Endothelial cell (in vitro differentiated cells): ENCODE results near the gene DNASE1L3. TPM values are rescaled to one million over a fixed set of nuclear protein-coding genes. Genes with fewer than 3 reads are reported as not detected.
A peak's percentile ranks its signal among the peaks of the same experiment; 100 is the strongest.

Experiments used
- DNase-seq: peaks from one replicate; pipeline ENCODE4 v3.0.0; 2021; ENCODE audit warnings: low spot score
- H3K27ac Mint-ChIP-seq: one replicate; pipeline ENCODE4 v1.8.0; 2021; ENCODE audit warnings: mixed read lengths, inconsistent platforms; ENCODE audit not compliant: unreplicated experiment
- H3K27me3 Mint-ChIP-seq: one replicate; pipeline ENCODE4 v1.8.0; 2021; ENCODE audit warnings: mild to moderate bottlenecking, moderate library complexity, mixed read lengths, inconsistent platforms; ENCODE audit not compliant: unreplicated experiment
- H3K36me3 Mint-ChIP-seq: one replicate; pipeline ENCODE4 v1.8.0; 2021; ENCODE audit warnings: mild to moderate bottlenecking, low read depth, mixed read lengths, inconsistent platforms; ENCODE audit not compliant: unreplicated experiment
- H3K4me1 Mint-ChIP-seq: one replicate; pipeline ENCODE4 v1.8.0; 2021; ENCODE audit warnings: mild to moderate bottlenecking, mixed read lengths, inconsistent platforms; ENCODE audit not compliant: unreplicated experiment
- H3K4me3 Mint-ChIP-seq: one replicate; pipeline ENCODE4 v1.8.0; 2021; ENCODE audit warnings: mild to moderate bottlenecking, mixed read lengths, inconsistent platforms; ENCODE audit not compliant: unreplicated experiment
- H3K9me3 Mint-ChIP-seq: one replicate; pipeline ENCODE4 v1.8.0; 2021; ENCODE audit warnings: mixed read lengths, inconsistent platforms; ENCODE audit not compliant: unreplicated experiment
- total RNA-seq: library from RNA; stranded (reverse); fragmentation: NEBNext Ultra II Directional; extraction: Animal tissue kit (Norgen Biotek cat#: 25700); gene quantifications from one replicate; pipeline ENCODE4 v1.2.1, GENCODE V29; 2021; ENCODE audit not compliant: unreplicated experiment
- TF ChIP-seq, protein P1 (sequence below): fragments of 200-600 bp; sonication (generic); IDR thresholded peaks from one replicate; pipeline ENCODE4 v1.5.0; 2021; ENCODE audit warnings: antibody characterized with exemption; ENCODE audit not compliant: unreplicated experiment

Gene DNASE1L3
- total RNA-seq, 1 donor from 2014 or later = 1.6 TPM

DNA sequence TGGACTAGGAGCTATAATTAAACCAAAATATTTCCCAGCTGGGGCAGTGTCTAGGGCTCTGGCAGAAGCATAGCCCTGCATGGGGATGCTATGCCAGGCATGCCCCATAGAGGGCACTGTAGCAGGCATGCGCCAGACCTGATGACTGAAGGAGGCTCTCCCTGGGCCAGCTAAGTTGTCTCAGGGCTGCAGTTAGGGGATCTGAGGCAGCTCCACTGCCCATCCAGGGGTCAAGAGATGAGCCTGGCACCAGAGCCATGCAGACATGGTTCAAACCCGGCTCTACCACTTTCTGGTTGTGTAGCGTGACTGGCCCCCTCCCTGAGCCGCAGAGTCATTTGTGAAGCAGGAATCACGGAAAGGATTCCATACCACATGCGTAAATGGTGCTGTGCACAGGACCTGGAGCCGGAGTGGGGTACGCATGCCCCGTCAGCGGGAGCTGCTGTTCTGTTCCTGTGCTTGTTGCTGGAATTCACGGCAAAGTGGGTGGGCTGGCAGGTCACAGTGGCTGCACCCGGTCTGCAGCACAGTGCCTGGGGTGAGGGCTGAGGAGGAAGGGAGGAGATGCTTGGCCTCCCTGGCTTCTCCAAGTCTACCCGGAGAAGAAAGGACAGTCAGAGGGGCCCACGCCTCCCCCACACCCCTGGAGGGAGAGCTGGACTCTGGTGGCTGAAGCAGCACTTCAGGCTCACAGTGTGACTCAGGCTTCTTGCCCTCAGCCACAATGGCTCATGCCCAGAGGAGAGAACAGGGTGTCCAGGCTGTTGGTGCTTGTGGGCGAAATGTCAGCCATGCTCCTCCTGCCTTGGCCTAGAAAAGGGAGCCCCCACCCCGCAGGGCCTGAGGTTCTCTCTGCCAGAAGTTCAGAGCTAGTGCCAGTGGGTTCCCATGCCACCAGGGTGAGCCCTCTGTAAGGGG is 43.1 kb downstream of the DNASE1L3 start:
- no peak overlapping the region for H3K4me3 Mint-ChIP-seq
- H3K27me3 Mint-ChIP-seq = peaks cover 11% of the 10 kb centered on the region
- peak; percentile 85 for DNase-seq
- TF ChIP-seq, protein P1, sequence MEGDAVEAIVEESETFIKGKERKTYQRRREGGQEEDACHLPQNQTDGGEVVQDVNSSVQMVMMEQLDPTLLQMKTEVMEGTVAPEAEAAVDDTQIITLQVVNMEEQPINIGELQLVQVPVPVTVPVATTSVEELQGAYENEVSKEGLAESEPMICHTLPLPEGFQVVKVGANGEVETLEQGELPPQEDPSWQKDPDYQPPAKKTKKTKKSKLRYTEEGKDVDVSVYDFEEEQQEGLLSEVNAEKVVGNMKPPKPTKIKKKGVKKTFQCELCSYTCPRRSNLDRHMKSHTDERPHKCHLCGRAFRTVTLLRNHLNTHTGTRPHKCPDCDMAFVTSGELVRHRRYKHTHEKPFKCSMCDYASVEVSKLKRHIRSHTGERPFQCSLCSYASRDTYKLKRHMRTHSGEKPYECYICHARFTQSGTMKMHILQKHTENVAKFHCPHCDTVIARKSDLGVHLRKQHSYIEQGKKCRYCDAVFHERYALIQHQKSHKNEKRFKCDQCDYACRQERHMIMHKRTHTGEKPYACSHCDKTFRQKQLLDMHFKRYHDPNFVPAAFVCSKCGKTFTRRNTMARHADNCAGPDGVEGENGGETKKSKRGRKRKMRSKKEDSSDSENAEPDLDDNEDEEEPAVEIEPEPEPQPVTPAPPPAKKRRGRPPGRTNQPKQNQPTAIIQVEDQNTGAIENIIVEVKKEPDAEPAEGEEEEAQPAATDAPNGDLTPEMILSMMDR = peak; percentile 86
- H3K9me3 Mint-ChIP-seq = no peaks in the 10 kb centered on the region
- H3K36me3 Mint-ChIP-seq = peaks cover 62% of the 10 kb centered on the region
- H3K4me1 Mint-ChIP-seq = peaks cover 24% of the 10 kb centered on the region
- H3K27ac Mint-ChIP-seq = no peak overlapping the region

DNA sequence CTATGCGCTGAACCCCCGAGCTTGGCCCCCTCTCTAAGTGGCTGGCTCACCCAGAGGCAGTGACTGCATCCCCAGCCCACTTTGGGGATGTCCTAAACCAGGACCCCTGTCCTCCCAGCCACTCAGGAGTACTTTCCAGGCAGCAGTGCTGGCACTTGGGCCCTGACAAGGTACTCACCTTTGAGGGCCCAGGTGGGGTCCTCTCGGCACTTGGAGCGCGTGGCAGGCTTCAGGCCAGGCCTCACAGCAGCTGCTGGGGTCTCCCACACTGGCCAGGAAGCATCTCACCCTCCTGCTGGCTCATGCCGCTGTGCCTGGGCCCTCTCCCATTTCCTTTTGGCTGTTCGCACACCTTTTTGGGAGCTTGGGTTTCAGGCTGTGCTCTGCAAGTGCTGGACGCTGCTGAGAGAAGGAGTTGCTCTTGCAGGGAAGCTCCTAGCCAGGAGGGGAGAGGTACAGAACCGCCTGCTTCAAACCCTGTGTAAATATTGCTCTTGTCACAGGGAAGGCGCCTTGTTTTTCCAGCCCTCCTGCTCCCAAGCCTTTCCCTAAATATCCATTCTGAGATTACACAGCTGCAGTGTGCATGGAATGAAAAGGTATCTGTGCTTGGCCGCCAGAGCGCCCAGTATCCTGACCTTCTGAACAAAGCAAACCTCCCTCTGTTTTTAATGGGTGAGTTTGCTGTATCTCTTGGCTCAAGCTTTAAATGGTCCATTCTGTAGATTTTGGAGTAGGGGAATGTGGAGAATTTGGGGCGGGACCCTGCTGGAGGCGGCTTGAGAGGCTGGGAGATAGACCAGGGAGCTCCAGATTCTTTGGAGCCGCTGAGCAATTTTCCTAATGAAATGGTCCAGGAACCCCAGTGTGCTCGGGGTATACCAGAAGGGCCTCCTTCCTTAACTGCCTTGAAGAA is 45.6 kb downstream of the DNASE1L3 start:
- TF ChIP-seq, protein P1 = no peak
- peaks cover 9% of the 10 kb centered on the region for H3K27me3 Mint-ChIP-seq
- peak overlapping the region; percentile 48 for H3K27ac Mint-ChIP-seq
- H3K4me3 Mint-ChIP-seq = no peak overlapping the region
- no peak for DNase-seq
- peaks cover 3% of the 10 kb centered on the region for H3K4me1 Mint-ChIP-seq
- peaks cover 61% of the 10 kb centered on the region for H3K36me3 Mint-ChIP-seq
- no peaks in the 10 kb centered on the region for H3K9me3 Mint-ChIP-seq

DNA sequence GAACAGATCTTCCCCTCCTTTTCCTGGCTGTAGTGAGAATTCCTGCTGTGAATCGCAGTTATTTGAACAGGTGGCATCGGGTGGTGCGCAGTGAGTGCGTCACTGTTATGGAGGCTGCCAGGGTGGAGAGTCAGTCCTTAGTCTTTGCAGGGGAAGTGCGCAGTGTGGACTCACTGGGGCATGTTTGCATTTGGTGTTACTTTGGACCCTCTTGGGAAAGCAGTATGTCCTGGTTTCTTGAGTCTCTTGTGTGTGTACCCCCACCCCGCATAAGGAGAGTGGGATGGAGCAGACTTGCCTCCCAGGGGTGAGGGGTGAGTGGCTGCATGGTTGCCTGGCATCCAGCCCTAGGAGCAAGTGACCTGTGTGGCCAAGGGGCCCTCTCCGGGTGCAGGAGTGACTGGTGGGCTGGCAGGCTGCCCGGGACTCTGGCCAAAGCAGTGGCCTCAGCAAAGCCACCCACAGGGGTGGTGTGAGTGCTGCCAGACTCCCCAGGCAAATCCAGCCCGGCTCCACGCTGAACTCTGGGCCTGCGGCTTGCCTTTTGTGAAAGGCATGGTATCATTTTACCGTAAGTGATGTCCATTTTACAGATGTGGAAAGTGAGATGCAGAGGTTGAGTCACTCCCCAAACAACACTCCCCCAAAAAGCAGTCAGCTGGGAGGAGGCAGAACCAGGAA is 46.4 kb downstream of the DNASE1L3 start:
- Mint-ChIP-seq H3K27ac (no peak overlapping the region), H3K36me3 (peaks cover 62% of the 10 kb centered on the region), H3K27me3 (peaks cover 10% of the 10 kb centered on the region), H3K9me3 (no peaks in the 10 kb centered on the region), H3K4me1 (peaks cover 3% of the 10 kb centered on the region), H3K4me3 (no peak overlapping the region)
- no peak for DNase-seq
- TF ChIP-seq, protein P1 = no peak

DNA sequence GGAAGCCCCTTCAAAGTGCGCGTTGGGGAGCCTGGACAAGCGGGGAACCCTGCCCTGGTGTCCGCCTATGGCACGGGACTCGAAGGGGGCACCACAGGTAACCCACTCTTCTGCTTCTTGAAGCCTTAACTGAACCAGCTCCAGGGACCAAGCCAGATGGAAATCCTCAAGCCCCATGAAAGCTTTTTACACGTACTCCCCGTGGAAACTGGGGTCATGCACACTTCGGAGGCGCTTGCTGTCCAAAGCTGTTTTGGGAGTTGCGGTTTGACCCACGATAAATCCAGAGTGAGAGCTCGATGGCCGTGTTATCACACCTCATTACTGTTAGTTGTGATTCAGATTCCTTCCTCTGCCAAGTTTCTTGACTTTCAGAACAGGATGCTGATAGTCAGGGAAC is 47.5 kb downstream of the DNASE1L3 start:
- DNase-seq = no peak

More for the DNA sequence above, 47.5 kb downstream of the DNASE1L3 start:
- TF ChIP-seq, protein P1 = no peak
- H3K9me3 Mint-ChIP-seq = no peaks in the 10 kb centered on the region
- peaks cover 8% of the 10 kb centered on the region for H3K27me3 Mint-ChIP-seq
- H3K36me3 Mint-ChIP-seq = peaks cover 59% of the 10 kb centered on the region
- H3K4me1 Mint-ChIP-seq = peaks cover 2% of the 10 kb centered on the region
- peak overlapping the region; percentile 51 for H3K4me3 Mint-ChIP-seq
- no peak overlapping the region for H3K27ac Mint-ChIP-seq
